Sigmoid colon (tissue), 7 donors: ENCODE measurements around the gene KRTAP10-5. TPM values are rescaled to one million over a fixed set of nuclear protein-coding genes. Genes with fewer than 3 reads are reported as not detected.
"Not testable (repeated sequence)": the region's sequence is repeated elsewhere in the genome, so short reads cannot be mapped to it uniquely, and the experiment has no call there.

Experiments
- DNase-seq: peaks from one replicate; pipeline ENCODE4 v3.0.0-alpha.2; 2019
- H3K27ac ChIP-seq, 4 donors: fragments of 200-600 bp; sonication (generic); one replicate each; pipeline ENCODE4 v1.5.1; 2016 to 2019; ENCODE audit warnings: mild to moderate bottlenecking in 1 of 4
- H3K27me3 ChIP-seq, 3 donors: fragments of 200-600 bp; sonication (generic); one replicate each; pipeline ENCODE4 v1.5.1; 2019; ENCODE audit warnings: mild to moderate bottlenecking in 1 of 3
- H3K36me3 ChIP-seq, 4 donors: fragments of 200-600 bp; sonication (generic); one replicate each; pipeline ENCODE4 v1.5.1; 2016 to 2019
- H3K4me1 ChIP-seq, 4 donors: fragments of 200-600 bp; sonication (generic); one replicate each; pipeline ENCODE4 v1.5.1; 2017 to 2019
- H3K4me3 ChIP-seq, 4 donors: fragments of 200-600 bp; sonication (generic); one replicate each; pipeline ENCODE4 v1.5.1; 2017 to 2019; ENCODE audit warnings: mild to moderate bottlenecking in 2 of 4, moderate library complexity in 1 of 4
- H3K9me3 ChIP-seq, 4 donors: fragments of 200-600 bp in 3 of 4; sonication (generic) in 3 of 4; one replicate each; pipeline versions ENCODE4 v1.5.1 to v1.6.1; 2013 to 2019
- EP300 ChIP-seq, 4 donors: sonication (generic); formaldehyde crosslinking; IDR thresholded peaks; one replicate each; pipeline ENCODE4 v1.6.1; 2017; ENCODE audit warnings: antibody characterized with exemption in 4 of 4
- POLR2A ChIP-seq, 2 donors: fragments of 450-650 bp; IDR thresholded peaks; one replicate each; pipeline ENCODE4 v1.6.1; 2016; ENCODE audit warnings: antibody characterized with exemption in 2 of 2, mild to moderate bottlenecking in 2 of 2, moderate library complexity in 2 of 2
- POLR2AphosphoS5 ChIP-seq, 4 donors: sonication (generic); formaldehyde crosslinking; IDR thresholded peaks; one replicate each; pipeline ENCODE4 v1.6.1; 2017; ENCODE audit warnings: antibody characterized with exemption in 4 of 4
- WGBS, 2 donors: extraction: QIAGEN DNeasy Blood & Tissue Kit; methylation state at CpG; one replicate each; pipeline ENCODE4 v1.1.7; 2013; 5-methylcytosine and 5-hydroxymethylcytosine counted together
- intact Hi-C: fragments of 100-400 bp; cut with DNase I; formaldehyde crosslinking; loops from one replicate; pipeline ENCODE4 v1.15.1; 2023
- polyA plus RNA-seq, 3 donors: library from polyadenylated mRNA; stranded (reverse); fragments of 200-250 nt; gene quantifications; one replicate each; pipeline ENCODE4 v1.2.3, GENCODE V29; 2013
- total RNA-seq, 4 donors: library from RNA; depleted of rRNA; stranded (reverse); fragments of >200 nt; gene quantifications; one replicate each; pipeline ENCODE4 v1.1.0, GENCODE V29; 2016
- TF ChIP-seq, protein P1 (sequence below), 4 experiments: fragments of 450-650 bp in 3 of 4; fragments of 200-600 bp in 1 of 4; IDR thresholded peaks; one replicate each; pipeline ENCODE4 v1.5.1; 2016 to 2019; ENCODE audit warnings: antibody characterized with exemption in 4 of 4, mild to moderate bottlenecking in 3 of 4, moderate library complexity in 2 of 4
- donor health status: healthy with polysubstance abuse.
- donor health status: Bipolar disorder and iron deficiency.
- donor health status: healthy.

The KRTAP10-5 gene
- total and polyA plus RNA-seq, 7 donors: not detected

DNA sequence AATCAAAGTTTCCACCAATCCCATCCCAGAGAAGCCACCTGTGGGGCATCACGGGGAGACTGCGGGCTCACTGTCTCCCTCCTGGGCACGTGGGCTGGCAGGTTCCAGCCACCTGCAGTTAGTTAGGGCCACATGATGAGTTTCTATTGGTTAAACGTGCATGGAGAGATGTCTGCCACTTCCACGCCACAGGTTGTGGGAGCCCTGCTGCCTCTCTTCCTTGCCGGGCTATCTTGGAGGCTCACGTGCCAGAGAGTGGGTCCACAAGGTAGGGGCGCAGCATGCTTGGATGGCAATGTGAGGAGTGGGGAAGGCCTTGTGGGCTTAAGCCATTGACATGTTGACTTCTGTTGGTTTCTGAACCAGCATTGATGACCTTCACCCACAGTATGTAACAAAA, 23.5 kb upstream of the KRTAP10-5 start:
- no peak for DNase-seq
- intact Hi-C loops: no loop called here
- WGBS, 2 donors: 80 to 86% methylated on average over 8 of the region's 8 CpGs
- Histone ChIP-seq H3K36me3 (no peaks in the 10 kb centered on the region), H3K27ac (no peak overlapping the region), H3K4me1 (no peaks in the 10 kb centered on the region), H3K9me3 (no peaks in the 10 kb centered on the region), H3K27me3 (peaks cover 0 to 39% (median 15%) of the 10 kb centered on the region in 3 donors), H3K4me3 (no peak overlapping the region)
- TF ChIP-seq EP300 (IDR thresholded peaks at IDR 0.05): no peak
- TF ChIP-seq, protein P1, sequence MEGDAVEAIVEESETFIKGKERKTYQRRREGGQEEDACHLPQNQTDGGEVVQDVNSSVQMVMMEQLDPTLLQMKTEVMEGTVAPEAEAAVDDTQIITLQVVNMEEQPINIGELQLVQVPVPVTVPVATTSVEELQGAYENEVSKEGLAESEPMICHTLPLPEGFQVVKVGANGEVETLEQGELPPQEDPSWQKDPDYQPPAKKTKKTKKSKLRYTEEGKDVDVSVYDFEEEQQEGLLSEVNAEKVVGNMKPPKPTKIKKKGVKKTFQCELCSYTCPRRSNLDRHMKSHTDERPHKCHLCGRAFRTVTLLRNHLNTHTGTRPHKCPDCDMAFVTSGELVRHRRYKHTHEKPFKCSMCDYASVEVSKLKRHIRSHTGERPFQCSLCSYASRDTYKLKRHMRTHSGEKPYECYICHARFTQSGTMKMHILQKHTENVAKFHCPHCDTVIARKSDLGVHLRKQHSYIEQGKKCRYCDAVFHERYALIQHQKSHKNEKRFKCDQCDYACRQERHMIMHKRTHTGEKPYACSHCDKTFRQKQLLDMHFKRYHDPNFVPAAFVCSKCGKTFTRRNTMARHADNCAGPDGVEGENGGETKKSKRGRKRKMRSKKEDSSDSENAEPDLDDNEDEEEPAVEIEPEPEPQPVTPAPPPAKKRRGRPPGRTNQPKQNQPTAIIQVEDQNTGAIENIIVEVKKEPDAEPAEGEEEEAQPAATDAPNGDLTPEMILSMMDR (IDR thresholded peaks at IDR 0.05): no peak

DNA sequence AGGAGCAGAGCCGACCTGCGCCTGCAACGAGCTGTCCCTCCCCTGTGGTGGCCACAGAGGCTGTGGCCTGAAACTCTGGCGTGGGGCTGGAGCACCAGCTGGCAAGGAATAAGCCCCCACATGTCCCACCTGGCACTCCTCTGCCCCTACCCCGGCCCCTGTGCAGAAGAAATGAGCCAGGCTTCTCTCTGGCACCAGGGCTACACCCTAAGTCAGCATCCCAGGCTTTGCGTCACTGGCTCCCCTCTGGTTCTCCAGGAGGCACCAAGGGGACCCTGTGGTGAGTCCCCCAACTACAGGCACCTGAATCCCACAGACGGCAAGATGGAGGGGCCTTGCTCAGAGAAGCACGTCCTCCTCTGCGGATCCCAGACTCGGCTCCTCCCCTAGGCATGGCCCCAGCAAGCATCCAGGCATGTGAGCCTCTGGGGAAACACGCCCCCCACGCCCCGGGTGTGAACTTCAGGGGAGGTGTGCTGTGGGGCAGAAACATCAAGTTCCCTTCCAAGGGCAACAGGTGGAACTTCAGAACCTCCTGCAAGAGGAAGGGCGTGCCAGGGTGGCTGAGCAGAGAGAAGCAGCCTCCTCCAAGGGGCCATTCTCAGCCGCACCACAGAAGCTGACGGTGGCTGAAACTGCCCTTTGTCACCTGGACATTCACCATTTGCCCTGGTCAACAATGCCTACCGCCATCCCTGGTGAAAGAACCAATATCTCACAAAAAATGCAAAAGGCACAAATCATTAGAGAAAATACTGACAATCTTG, 22.9 kb upstream of the KRTAP10-5 start:
- Histone ChIP-seq H3K4me3 (no peak overlapping the region), H3K36me3 (no peaks in the 10 kb centered on the region), H3K9me3 (no peaks in the 10 kb centered on the region), H3K4me1 (no peaks in the 10 kb centered on the region), H3K27me3 (peaks cover 0 to 39% (median 15%) of the 10 kb centered on the region in 3 donors), H3K27ac (no peak overlapping the region)
- TF ChIP-seq EP300 (IDR thresholded peaks at IDR 0.05): no peak
- no peak for TF ChIP-seq POLR2A (IDR thresholded peaks at IDR 0.05)
- TF ChIP-seq, protein P1 (IDR thresholded peaks at IDR 0.05): no peak
- no peak for TF ChIP-seq POLR2AphosphoS5 (IDR thresholded peaks at IDR 0.05)
- WGBS, 2 donors: 42 to 63% methylated on average over 17 of the region's 17 CpGs
- no peak for DNase-seq
- intact Hi-C loops: no loop called here

DNA sequence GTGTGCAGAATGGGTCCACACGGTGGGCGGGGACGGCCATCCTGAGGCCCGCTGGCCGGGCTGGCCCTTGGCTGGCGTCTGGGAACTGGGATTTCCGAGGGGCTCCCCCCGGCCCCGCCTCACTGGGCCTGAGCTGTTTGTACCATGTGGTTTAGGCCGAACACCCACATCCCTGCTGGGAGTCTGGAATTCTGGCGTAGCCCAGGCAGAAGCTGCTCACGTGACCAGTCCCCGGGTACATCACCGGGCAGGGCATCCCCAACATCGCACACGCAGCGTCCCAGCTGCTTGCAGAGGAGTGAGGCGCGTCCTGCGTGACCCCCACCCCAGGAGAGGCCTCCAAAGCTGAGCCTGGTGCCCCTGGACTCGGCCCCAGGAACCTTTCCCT, 22.1 kb upstream of the KRTAP10-5 start:
- Histone ChIP-seq H3K4me3 (no peak overlapping the region), H3K27ac (no peak overlapping the region), H3K4me1 (no peaks in the 10 kb centered on the region), H3K9me3 (no peaks in the 10 kb centered on the region), H3K27me3 (peaks cover 0 to 39% (median 15%) of the 10 kb centered on the region in 3 donors), H3K36me3 (no peaks in the 10 kb centered on the region)
- WGBS, 2 donors: 61 to 82% methylated on average over 20 to 21 of the region's 21 CpGs
- TF ChIP-seq EP300 (IDR thresholded peaks at IDR 0.05): no peak
- intact Hi-C loops: no loop called here
- no peak for DNase-seq

DNA sequence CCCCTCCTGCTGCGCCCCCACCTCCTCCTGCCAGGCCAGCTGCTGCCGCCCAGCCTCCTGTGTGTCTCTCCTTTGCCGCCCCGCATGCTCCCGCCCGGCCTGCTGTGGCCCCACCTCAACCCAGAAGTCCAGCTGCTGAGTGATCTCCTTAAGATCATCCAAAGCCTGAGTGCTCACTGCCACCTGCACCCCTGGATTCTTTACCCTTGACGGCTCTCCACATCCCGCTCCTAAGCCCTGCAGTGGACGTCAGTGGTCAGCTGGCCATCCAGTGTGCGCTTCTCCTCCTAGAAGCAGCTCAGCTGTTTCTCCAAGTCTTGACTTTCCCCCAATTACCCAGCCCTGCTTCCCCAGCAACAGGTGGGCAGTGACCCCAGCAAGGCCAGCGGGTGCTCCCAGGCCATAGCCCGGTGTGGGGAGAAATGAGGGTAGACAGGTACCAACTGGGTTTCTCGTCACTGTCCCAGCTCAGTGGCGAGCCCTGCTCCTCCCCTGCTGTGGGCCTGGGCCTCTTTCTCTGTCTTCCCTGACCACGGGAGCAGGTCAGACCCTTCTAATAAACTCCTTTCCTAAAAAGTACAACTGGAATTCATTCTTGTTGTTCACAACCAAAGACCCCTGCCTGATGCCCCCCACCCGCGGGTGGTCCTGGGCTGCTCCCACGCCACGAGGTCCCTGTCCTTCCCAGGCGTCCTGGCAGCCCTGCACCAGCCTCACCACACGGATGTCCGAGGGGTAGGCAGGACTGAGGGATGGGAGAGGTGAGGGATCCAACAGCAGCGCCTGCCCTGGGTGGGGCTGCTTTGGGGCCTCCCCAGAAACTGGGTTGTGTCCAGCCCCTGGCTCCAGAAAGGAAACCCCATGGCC, 21.4 kb upstream of the KRTAP10-5 start:
- TF ChIP-seq, protein P1 (IDR thresholded peaks at IDR 0.05): no peak
- TF ChIP-seq POLR2A (IDR thresholded peaks at IDR 0.05) (no peak), EP300 (IDR thresholded peaks at IDR 0.05) (no peak), POLR2AphosphoS5 (IDR thresholded peaks at IDR 0.05) (no peak)
- Histone ChIP-seq H3K27ac (no peak overlapping the region), H3K4me3 (no peak overlapping the region), H3K36me3 (no peaks in the 10 kb centered on the region), H3K4me1 (no peaks in the 10 kb centered on the region), H3K27me3 (peaks cover 0 to 39% (median 15%) of the 10 kb centered on the region in 3 donors), H3K9me3 (no peaks in the 10 kb centered on the region)
- 66 to 80% methylated on average over 23 of the region's 23 CpGs for WGBS, 2 donors
- no peak for DNase-seq
- intact Hi-C loops: no loop called here

DNA sequence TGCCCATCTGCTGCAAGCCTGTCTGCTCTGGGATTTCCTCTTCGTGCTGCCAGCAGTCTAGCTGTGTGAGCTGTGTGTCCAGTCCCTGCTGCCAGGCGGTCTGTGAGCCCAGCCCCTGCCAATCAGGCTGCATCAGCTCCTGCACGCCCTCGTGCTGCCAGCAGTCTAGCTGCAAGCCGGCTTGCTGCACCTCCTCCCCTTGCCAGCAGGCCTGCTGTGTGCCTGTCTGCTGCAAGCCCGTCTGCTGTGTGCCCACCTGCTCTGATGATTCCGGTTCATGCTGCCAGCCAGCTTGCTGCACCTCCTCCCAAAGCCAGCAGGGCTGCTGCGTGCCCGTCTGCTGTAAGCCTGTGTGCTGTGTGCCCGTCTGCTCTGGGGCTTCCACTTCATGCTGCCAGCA, 20.7 kb upstream of the KRTAP10-5 start:
- peaks cover 0 to 39% (median 15%) of the 10 kb centered on the region in 3 donors for H3K27me3 ChIP-seq
- DNase-seq, H3K9me3 ChIP-seq, H3K27ac ChIP-seq, H3K4me1 ChIP-seq, H3K4me3 ChIP-seq, intact Hi-C loops, H3K36me3 ChIP-seq: not testable (repeated sequence)
- 48 to 73% methylated on average over 10 of the region's 10 CpGs for WGBS, 2 donors

DNA sequence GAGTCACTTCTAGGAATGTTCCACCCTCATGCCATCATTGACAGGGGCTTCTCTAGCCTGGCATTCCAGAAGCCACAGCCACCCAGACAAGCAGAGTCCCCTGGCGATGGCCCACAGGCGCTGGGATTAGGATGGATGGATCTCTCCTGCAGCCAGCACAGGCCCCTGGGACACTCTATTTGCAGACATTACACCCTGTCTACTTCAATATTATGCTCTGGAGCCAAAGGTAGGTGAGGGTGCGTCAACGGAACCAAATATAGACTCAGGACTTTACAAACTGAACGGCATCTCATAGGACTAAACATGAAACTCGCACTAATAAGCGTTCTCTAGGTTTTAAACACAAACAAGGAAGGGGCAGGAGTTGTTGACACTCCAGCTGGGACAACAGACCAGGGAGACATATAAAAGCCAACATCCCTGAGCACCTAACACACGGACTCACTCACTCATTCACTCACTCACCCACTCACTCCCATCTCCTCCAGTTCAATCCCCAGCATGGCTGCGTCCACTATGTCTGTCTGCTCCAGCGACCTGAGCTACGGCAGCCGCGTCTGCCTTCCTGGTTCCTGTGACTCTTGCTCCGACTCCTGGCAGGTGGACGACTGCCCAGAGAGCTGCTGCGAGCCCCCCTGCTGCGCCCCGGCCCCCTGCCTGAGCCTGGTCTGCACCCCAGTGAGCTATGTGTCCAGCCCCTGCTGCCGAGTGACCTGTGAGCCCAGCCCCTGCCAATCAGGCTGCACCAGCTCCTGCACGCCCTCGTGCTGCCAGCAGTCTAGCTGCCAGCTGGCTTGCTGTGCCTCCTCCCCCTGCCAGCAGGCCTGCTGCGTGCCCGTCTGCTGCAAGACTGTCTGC, 19.9 kb upstream of the KRTAP10-5 start, which contains the start of gene KRTAP10-7:
TSS of gene KRTAP10-7 (plus strand) at position 480 of the 861 bp plus-strand sequence. CDS start at position 505, 25 bp downstream.
- DNase-seq, H3K27ac ChIP-seq, H3K4me1 ChIP-seq, H3K4me3 ChIP-seq, intact Hi-C loops, H3K36me3 ChIP-seq, H3K9me3 ChIP-seq: not testable (repeated sequence)
- 48 to 72% methylated on average over 23 of the region's 23 CpGs for WGBS, 2 donors
- H3K27me3 ChIP-seq: peaks cover 0 to 39% (median 15%) of the 10 kb centered on the region in 3 donors
